ENCODE measurements around the gene MAP4K5. TPM values are rescaled to one million over a fixed set of nuclear protein-coding genes. Genes with fewer than 3 reads are reported as not detected.

MAP4K5 gene
- total RNA-seq, 1 experiment from 2014 or later = 33.1 TPM

GRCh38 chr14:50577982-50578381 is 45.6 kb upstream of the MAP4K5 start:
- H3K4me1 ChIP-seq (ENCODE audit: control insufficient read depth, insufficient read depth, low read length) = no peaks in the 10 kb centered on the region; the same call in 1 of the 2 replicates
- intact Hi-C loops (cut with micrococcal nuclease; ENCODE audit: unreplicated experiment) = no loop called here
- H3K36me3 ChIP-seq (ENCODE audit: control insufficient read depth, insufficient read depth, low read length) = no peaks in the 10 kb centered on the region
- no peak overlapping the region for H3K4me3 ChIP-seq (ENCODE audit: low read depth in 2 of 2, low read length in 2 of 2)
- no peaks in the 10 kb centered on the region for H3K9me3 ChIP-seq (ENCODE audit: control insufficient read depth, insufficient read depth, low read depth, low read length)
- in situ Hi-C loops (cut with HindIII; ENCODE audit: low pct_unique_long_range_greater_than_20kb, low sequenced_read_pairs) = no loop called here
- DNase-seq (ENCODE audit: low read depth, low spot score) = no peak
- H3K27me3 ChIP-seq (ENCODE audit: control insufficient read depth, insufficient read depth, low read length) = no peaks in the 10 kb centered on the region; the same call in 1 of the 2 replicates
- TF ChIP-seq REST (IDR thresholded peaks at IDR 0.05; ENCODE audit: insufficient read depth in 1 of 2, low read depth in 2 of 2, low read length in 1 of 2) (no peak), POLR2AphosphoS5 (IDR thresholded peaks at IDR 0.05; ENCODE audit: low read depth, low read length) (no peak), SIN3A (IDR thresholded peaks at IDR 0.05; ENCODE audit: borderline replicate concordance, insufficient read depth, low read depth, low read length) (no peak), TCF7L2 (IDR thresholded peaks at IDR 0.05; ENCODE audit: low read depth, low read length) (no peak), CTCF (IDR thresholded peaks at IDR 0.05) (no peak)
- BruUV-seq (replicated peaks) = no TSS peak
- ATAC-seq = no peak
- H3K27ac ChIP-seq (ENCODE audit: low read length) = no peak overlapping the region
- CTCF ChIA-PET = no interaction called here
- POLR2A ChIA-PET = no interaction called here

- Histone ChIP-seq H3K27me3 (ENCODE audit: control insufficient read depth, insufficient read depth, low read length) (no peaks in the 10 kb centered on the region; the same call in 1 of the 2 replicates), H3K36me3 (ENCODE audit: control insufficient read depth, insufficient read depth, low read length) (no peaks in the 10 kb centered on the region), H3K4me1 (ENCODE audit: control insufficient read depth, insufficient read depth, low read length) (no peaks in the 10 kb centered on the region; the same call in 1 of the 2 replicates), H3K9me3 (ENCODE audit: control insufficient read depth, insufficient read depth, low read depth, low read length) (no peaks in the 10 kb centered on the region), H3K4me3 (ENCODE audit: low read depth in 2 of 2, low read length in 2 of 2) (no peak overlapping the region), H3K27ac (ENCODE audit: low read length) (no peak overlapping the region)
- in situ Hi-C loops (cut with HindIII; ENCODE audit: low pct_unique_long_range_greater_than_20kb, low sequenced_read_pairs) = no loop called here
- CTCF ChIA-PET = no interaction called here
- DNase-seq (ENCODE audit: low read depth, low spot score) = no peak
- BruUV-seq (replicated peaks) = no TSS peak
- intact Hi-C loops (cut with micrococcal nuclease; ENCODE audit: unreplicated experiment) = no loop called here
- no peak for ATAC-seq
- TF ChIP-seq SIN3A (IDR thresholded peaks at IDR 0.05; ENCODE audit: borderline replicate concordance, insufficient read depth, low read depth, low read length) (no peak), POLR2AphosphoS5 (IDR thresholded peaks at IDR 0.05; ENCODE audit: low read depth, low read length) (no peak)
- POLR2A ChIA-PET = interaction anchor here (0.5 kb wide), 1 partner anchor 410 kb away, joined by 3 read pairs; no protein-coding TSS in a partner anchor
Observed at GRCh38 chr14:50575769-50576168, 43.4 kb upstream of the MAP4K5 start.

- intact Hi-C loops (cut with micrococcal nuclease; ENCODE audit: unreplicated experiment) = no loop called here
- Histone ChIP-seq H3K4me3 (ENCODE audit: low read depth in 2 of 2, low read length in 2 of 2) (no peak overlapping the region), H3K27ac (ENCODE audit: low read length) (no peak overlapping the region), H3K4me1 (ENCODE audit: control insufficient read depth, insufficient read depth, low read length) (no peaks in the 10 kb centered on the region; the same call in 1 of the 2 replicates), H3K36me3 (ENCODE audit: control insufficient read depth, insufficient read depth, low read length) (no peaks in the 10 kb centered on the region), H3K27me3 (ENCODE audit: control insufficient read depth, insufficient read depth, low read length) (no peaks in the 10 kb centered on the region), H3K9me3 (ENCODE audit: control insufficient read depth, insufficient read depth, low read depth, low read length) (0 out of 2 replicates have a peak, but pooled peaks cover 6% of the 10 kb centered on the region)
- in situ Hi-C loops (cut with HindIII; ENCODE audit: low pct_unique_long_range_greater_than_20kb, low sequenced_read_pairs) = no loop called here
- CTCF ChIA-PET = no interaction called here
- POLR2A ChIA-PET = no interaction called here
- TF ChIP-seq SIN3A (IDR thresholded peaks at IDR 0.05; ENCODE audit: borderline replicate concordance, insufficient read depth, low read depth, low read length) (no peak), CTCF (IDR thresholded peaks at IDR 0.05) (no peak), TCF7L2 (IDR thresholded peaks at IDR 0.05; ENCODE audit: low read depth, low read length) (no peak), POLR2AphosphoS5 (IDR thresholded peaks at IDR 0.05; ENCODE audit: low read depth, low read length) (no peak), REST (IDR thresholded peaks at IDR 0.05; ENCODE audit: insufficient read depth in 1 of 2, low read depth in 2 of 2, low read length in 1 of 2) (no peak)
- ATAC-seq = no peak
- BruUV-seq (replicated peaks) = no TSS peak
- DNase-seq (ENCODE audit: low read depth, low spot score) = no peak
Observed at GRCh38 chr14:50573862-50574261, 41.5 kb upstream of the MAP4K5 start.

All from Panc1 (cell line).